Measurements from ENCODE around the gene ZNF154.

Gene ZNF154

DNA sequence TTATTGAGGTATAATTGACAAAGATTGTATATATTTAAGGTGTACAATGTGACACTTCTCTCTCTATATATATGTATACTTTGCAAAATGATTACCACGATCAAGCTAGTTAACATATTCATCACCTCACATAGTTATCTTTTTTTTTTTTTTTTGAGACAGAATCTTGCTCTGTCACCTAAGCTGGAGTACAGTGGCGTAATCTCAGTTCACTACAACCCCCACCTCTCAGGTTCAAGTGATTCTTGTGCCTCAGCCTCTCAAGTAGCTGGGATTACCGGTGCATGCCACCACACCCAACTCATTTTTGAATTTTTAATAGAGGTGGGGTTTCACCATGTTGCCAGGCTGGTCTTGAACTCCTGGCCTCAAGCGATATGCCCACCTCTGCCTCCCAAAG lies 36.5 kb downstream of the ZNF154 start:
- DNase-seq, result no peak

DNA sequence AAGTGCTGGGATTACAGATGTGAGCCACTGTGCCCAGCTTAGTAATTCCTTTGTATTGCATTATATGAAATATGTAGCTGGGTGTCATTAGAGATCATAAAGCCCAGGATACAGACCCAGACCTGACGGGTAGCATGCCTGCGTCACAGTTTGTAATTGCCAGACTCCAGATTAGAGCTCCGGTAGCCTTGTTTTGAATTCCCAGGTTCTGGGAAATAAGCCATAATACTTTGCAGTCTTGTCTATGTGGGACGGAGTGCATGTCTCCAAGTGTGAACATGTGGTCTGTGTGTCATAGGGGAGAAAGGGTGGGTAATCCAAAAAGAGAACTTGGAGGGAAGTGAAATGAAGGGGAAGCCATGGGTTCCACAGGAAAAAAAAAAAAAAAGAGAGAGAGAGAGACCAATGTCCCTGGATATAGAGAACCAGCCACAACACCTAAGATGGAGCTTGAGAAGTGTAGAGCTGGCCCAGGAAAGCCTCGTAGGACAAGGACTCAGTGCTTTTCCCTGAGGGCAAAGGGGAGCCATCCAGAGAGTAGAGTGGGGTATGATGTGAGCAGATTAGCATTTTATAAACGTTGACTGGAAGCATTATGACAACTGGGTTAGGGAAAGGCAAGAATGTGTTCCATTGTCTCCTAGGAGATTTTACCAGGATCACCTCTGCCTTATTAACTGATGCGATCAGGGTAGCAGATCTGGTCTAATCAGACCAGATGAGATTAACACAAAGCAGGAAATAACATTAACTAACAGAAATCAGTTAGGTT lies 37.7 kb downstream of the ZNF154 start:
- DNase-seq, result no peak

DNA sequence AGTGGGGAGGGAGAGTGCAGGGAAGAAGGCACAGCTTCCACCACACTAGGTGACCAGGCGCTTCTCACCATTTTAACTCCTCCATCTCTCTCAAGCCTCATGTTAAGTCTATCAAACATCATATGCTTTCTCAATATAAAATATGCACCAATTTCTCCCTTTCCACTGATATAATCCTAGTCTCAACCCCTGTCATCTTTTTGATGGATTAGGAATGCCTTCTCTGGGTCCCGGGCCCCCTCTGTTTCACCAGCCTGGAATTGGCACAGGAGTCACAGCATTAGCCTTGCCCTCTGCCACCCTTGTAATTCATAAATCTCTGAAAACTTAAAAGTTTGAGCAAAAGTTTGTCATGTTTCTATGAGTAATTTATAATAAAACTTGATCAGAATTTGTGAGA lies 40.4 kb downstream of the ZNF154 start, which contains the start of gene ZSCAN4:
TSS of gene ZSCAN4 (plus strand) at position 301 of the 400 bp plus-strand sequence. CDS start 7,211 bp downstream, outside the sequence.
- no peak for DNase-seq

DNA sequence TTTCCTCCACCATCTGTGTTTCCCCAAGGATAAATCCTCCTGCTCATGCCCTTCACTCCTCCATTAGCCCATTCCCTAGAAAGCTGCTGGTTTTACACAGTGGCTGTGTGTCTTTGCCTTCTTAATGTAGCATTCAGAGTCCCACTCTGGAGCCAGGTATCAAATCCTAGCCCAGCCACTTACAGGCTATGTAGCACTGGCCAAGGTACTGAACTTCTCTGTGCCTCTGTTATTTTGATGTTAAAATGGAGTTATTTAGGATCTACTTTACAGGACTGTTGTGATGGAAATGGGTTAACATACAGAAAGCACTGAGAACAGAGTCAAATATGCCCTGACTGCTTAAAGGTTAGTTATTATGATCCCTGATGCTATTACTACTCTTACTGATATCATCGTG lies 41.8 kb downstream of the ZNF154 start:
- no peak for DNase-seq

DNA sequence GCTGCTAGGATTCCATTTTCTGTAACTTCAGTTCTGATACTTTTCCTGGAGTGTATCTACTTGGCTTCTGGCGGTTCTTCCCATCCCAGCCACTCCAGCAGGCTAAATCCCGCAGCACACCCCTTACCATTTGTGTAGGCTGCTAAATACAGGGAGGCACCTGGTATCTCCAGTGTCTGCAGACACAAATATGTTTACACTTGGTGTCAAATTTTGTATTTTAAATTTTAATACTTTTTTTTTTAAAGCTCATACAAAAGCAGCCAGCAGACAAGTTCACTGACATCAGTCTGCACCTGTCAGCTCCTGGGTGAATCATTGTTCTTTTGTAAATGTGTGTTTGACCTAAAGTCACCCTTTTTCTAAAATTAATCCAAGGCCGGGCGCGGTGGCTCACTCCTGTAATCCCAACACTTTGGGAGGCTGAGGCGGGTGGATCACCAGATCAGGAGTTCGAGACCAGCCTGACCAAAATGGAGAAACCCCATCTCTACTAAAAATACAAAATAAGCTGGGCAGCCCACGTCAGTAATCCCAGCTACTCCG lies 43.7 kb downstream of the ZNF154 start:
- DNase-seq, result no peak

DNA sequence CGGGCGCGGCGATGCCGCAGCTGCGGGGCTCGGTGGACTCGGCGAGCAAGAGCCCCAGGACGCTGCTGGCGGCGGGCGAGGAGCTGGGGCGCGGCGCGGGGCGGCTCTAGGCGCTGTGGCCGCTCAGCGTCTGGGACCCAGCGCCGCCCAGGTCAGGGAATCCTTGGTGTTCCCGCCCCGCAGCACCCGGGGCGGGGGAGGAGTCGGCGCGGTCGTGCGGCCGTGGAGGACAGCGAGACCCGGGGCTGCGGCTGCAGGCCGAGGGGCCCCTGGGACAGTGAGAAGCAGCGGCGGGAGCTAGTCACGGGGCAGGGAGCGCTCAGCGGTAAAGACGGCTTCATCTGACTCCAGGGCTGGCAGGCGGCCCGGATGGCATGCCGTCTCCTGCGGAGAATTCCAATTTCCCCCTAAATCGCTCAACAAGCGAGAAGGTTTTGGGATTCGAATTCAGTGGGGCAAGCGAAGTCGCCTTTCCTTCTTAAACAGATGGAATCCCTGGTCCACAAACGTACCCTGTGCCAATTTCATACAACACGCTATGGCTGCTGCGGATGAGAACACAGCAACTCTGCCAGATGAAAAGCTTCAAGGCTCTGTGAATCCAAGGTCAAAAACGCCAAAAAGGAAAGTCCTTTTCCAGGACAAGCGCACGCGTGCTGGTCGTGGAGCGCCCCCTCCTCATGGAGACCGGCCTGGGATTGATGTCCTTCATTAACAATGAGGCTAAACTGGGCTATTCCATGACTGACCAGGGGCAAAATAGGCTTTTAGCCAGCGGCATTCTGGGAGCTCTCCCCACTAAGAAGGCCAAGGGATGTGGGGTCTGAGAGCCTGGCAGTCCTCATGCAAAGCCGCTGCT lies 44.5 kb downstream of the ZNF154 start:
- peak; percentile 13 for DNase-seq

DNA sequence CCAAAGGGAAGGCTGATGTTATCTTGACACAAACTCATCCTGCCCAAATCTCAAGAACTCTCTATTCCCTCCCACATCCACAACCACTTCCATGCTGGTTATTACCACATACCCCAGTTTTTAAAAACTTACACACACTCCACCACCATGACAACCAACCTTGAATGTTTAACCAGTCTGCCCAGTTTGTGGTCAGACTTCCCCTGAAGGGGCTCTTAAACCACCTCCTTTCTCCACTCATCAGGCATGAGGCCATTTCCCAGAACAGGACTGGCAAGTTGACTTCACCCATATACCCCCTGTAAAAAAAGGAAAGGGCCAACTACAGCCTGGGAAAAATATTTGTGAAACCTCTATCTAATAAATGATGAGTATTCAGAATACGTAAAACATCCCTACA lies 52.7 kb downstream of the ZNF154 start:
- no peak for DNase-seq

DNA sequence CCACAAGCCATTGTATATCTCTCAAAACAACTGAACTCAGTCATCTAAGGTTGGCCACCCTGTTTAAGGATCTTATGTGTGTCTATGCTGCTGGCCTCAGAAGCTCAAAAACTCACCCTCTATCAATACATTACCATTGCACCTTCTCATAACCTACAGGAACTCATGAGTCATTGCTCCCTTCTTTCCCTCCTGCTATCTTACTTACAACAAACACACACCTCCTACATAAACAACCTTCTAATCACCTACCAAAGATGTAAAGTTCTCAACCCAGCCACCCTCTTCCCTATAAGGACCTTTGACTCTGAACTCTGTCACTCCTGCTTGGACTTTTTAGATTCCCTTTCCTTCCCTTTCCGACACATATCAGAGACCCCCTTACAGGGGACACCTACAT lies 53.6 kb downstream of the ZNF154 start:
- DNase-seq, result no peak

DNA sequence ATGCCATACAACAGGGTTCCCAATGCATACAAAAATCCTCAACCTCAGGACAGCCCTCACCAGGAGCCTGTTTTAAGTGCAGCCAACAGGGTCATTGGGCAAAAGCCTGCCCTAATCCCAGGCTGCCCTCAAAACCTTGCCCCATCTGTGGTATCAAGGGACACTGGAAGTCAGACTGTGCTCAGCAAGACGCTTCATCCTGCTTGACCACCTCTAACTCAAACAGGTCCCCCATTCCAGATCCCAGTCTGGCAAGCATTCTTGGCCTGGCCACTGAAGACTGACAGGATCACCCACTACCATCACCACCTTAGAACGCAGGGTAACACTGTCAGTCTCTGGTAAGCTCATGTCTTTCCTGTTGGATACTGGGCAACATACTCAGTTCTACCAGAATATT lies 55.3 kb downstream of the ZNF154 start:
- DNase-seq, result no peak

DNA sequence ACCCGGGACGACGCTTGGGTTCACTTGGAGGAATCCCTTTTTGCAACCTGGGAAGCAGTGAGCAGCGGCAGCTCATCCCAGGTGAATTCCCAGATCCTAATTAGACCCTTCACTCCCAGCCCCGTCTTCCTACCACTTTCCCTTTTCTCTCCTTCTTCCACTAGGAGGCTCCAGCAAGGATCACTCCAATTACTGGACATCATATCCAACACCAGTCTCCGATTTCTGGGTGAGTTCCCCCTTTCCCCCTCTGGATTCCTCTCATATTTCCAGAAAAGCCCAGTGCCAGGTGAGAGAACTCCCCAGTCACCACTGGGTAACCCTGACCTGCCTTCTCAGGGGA lies 57.4 kb downstream of the ZNF154 start:
- no peak for DNase-seq

DNA sequence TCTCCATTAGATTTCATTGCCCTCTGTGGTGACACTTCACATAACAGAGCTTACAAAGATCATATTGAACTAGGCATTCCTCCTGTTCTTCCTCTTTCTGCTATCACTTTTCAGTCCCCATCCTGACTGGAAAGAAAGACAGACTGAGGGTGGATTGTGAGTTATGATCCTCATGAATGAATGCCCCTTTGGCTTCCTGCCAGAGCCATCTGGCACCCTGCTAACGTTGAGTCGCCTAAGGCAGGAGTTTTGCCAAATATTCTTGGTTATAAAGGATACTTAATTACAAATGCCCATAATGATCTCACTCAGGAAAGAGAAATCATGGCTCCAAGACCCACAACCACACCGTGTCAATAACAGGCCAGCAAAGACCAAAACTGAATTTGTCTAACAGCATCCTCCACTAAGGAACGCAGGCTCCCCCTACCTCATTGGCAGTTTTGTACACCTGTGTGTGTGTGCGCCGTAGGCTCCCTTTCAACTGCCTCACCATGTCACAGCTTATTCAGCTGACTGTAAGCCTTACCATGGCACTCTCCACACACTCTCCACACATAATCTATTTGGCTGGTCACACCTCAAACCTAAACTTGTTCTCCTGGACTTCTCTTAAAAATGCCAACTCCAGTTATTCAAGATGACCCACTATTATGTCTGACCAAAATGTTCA lies 60.5 kb downstream of the ZNF154 start:
- peak; percentile 21 for DNase-seq

Measured in DMS79 (cell line).